ENCODE data around the gene CXXC5. TPM values are rescaled to one million over a fixed set of nuclear protein-coding genes. Genes with fewer than 3 reads are reported as not detected.
"Not testable (repeated sequence)": the region's sequence is repeated elsewhere in the genome, so short reads cannot be mapped to it uniquely, and the experiment has no call there.

Gene CXXC5
- total RNA-seq, 2 experiments from 2014 or later = 0.82 to 1.0 TPM

DNA sequence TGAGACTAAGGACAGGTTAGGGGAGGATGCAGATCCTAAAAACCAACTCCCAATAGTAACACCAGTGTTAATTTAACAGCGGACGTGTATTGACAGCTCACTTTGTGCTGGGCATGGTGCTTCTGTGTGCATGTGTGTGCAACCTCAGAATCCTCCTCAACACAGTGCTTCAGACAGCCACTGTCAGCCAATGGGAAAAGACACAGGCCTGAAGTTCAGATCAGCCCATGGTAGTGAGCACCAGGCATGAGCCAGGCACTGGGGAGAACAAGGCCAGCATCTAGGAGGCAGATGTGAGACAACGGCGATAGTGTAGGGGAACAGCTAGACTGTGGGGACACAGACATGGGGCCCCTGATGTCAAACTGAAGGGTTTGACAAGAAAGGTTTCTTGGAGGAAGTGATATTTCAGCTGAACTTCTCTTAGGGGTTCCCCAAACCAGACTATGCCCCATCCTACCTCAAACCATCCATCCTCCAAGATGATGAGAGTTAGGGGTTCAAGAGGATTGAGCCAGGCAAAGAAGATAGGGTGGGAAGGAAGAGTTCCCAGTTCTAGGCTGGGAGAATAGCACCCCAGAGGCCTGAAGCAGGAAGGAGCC is 75.9 kb downstream of the CXXC5 start:
- Mint-ChIP-seq H3K9me3 (peaks cover 3% of the 10 kb centered on the region), H3K36me3 (no peaks in the 10 kb centered on the region), H3K4me3 (no peak overlapping the region), H3K27me3 (no peaks in the 10 kb centered on the region), H3K4me1 (ENCODE audit: low read depth) (no peaks in the 10 kb centered on the region), H3K27ac (no peak overlapping the region)
- CTCF ChIA-PET = interaction anchor here (1.0 kb wide), 1 partner anchor 63 kb away, joined by 3 read pairs; no protein-coding TSS in a partner anchor
- POLR2A ChIA-PET = no interaction called here
- intact Hi-C loops (cut with micrococcal nuclease) = no loop called here
- DNase-seq = no peak

- Mint-ChIP-seq H3K27me3 (no peaks in the 10 kb centered on the region), H3K27ac (no peak overlapping the region), H3K36me3 (no peaks in the 10 kb centered on the region), H3K4me3 (no peak overlapping the region), H3K9me3 (no peaks in the 10 kb centered on the region), H3K4me1 (ENCODE audit: low read depth) (no peaks in the 10 kb centered on the region)
- no peak for DNase-seq
- intact Hi-C loops (cut with micrococcal nuclease) = no loop called here
- ChIA-PET CTCF (interaction anchor here (1.0 kb wide), 1 partner anchor 50 kb away, joined by 3 read pairs; no protein-coding TSS in a partner anchor), POLR2A (no interaction called here)
Observed at GRCh38 chr5:139725073-139725830, 77.1 kb downstream of the CXXC5 start.

DNA sequence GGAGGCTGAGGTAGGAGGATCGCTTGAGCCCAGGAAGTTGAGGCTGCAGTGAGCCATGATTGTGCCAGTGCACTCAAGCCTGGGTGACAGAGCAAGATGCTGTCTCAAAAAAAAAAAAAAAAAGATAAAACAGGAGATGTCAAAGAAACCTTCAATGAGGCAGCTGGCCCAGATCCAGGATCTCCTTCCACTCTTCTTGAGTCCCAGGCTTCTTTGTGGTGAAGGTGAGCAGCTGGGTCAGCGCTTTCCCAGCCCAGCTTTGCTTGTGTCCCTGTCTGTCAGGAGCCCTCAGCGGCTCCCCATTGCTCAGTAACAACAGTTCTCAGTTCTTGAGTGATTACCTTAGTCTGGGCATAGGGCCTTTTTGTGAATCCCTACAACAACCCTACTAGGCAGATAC is 78.1 kb downstream of the CXXC5 start:
- H3K36me3 Mint-ChIP-seq = no peaks in the 10 kb centered on the region
- H3K9me3 Mint-ChIP-seq = no peaks in the 10 kb centered on the region
- H3K4me3 Mint-ChIP-seq = no peak overlapping the region
- no peaks in the 10 kb centered on the region for H3K27me3 Mint-ChIP-seq
- no peak overlapping the region for H3K27ac Mint-ChIP-seq
- ChIA-PET POLR2A (no interaction called here), CTCF (interaction anchor here (1.0 kb wide), 1 partner anchor 49 kb away, joined by 3 read pairs; no protein-coding TSS in a partner anchor)
- intact Hi-C loops (cut with micrococcal nuclease) = no loop called here
- no peak for DNase-seq
- H3K4me1 Mint-ChIP-seq (ENCODE audit: low read depth) = no peaks in the 10 kb centered on the region

DNA sequence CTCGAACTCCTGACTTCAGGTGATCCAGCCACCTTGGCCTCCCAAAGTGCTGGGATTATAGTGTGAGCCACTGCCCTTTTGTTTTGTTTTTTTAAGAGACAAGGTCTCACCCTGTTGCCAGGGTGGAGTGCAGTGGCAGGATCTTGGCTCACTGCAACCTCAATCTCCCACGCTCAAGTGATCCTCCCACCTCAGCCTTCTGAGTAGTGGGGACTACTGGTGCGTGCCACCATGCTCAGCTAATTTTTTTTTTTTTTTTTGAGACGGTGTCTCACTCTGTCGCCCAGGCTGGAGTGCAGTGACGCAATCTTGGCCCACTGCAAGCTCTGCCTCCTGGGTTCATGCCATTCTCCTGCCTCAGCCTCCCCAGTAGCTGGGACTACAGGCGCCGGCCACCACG is 79.5 kb downstream of the CXXC5 start:
- H3K27me3 Mint-ChIP-seq; DNase-seq; H3K4me1 Mint-ChIP-seq (ENCODE audit: low read depth); CTCF ChIA-PET; intact Hi-C loops (cut with micrococcal nuclease); H3K4me3 Mint-ChIP-seq; H3K27ac Mint-ChIP-seq; H3K36me3 Mint-ChIP-seq; H3K9me3 Mint-ChIP-seq: not testable (repeated sequence)
- POLR2A ChIA-PET = interaction anchor here (0.6 kb wide), 1 partner anchor 65 kb away, joined by 3 read pairs; no protein-coding TSS in a partner anchor

- Mint-ChIP-seq H3K36me3 (no peaks in the 10 kb centered on the region), H3K4me3 (no peak overlapping the region), H3K27ac (no peak overlapping the region), H3K4me1 (ENCODE audit: low read depth) (no peaks in the 10 kb centered on the region), H3K9me3 (no peaks in the 10 kb centered on the region), H3K27me3 (no peaks in the 10 kb centered on the region)
- no peak for DNase-seq
- ChIA-PET CTCF (interaction anchor here (1.1 to 1.3 kb wide), 2 partner anchors 44 to 237 kb away, joined by 4 to 5 read pairs; no protein-coding TSS in a partner anchor), POLR2A (no interaction called here)
- intact Hi-C loops (cut with micrococcal nuclease) = no loop called here
Observed at GRCh38 chr5:139731281-139731680, 83.1 kb downstream of the CXXC5 start.

GRCh38 chr5:139732019-139732418 is 83.9 kb downstream of the CXXC5 start:
- no peak overlapping the region for H3K27ac Mint-ChIP-seq
- no peak overlapping the region for H3K4me3 Mint-ChIP-seq
- no peaks in the 10 kb centered on the region for H3K27me3 Mint-ChIP-seq
- CTCF ChIA-PET = interaction anchor here (1.1 to 1.3 kb wide), 2 partner anchors 43 to 237 kb away, joined by 4 to 5 read pairs; no protein-coding TSS in a partner anchor
- no peaks in the 10 kb centered on the region for H3K36me3 Mint-ChIP-seq
- H3K9me3 Mint-ChIP-seq = no peaks in the 10 kb centered on the region
- POLR2A ChIA-PET = no interaction called here
- intact Hi-C loops (cut with micrococcal nuclease) = no loop called here
- DNase-seq = no peak
- no peaks in the 10 kb centered on the region for H3K4me1 Mint-ChIP-seq (ENCODE audit: low read depth)

GRCh38 chr5:139733010-139733688 is 85.0 kb downstream of the CXXC5 start:
- Mint-ChIP-seq H3K27ac (no peak overlapping the region), H3K36me3 (no peaks in the 10 kb centered on the region), H3K27me3 (no peaks in the 10 kb centered on the region), H3K4me3 (no peak overlapping the region), H3K9me3 (no peaks in the 10 kb centered on the region), H3K4me1 (ENCODE audit: low read depth) (no peaks in the 10 kb centered on the region)
- CTCF ChIA-PET = no interaction called here
- no peak for DNase-seq
- POLR2A ChIA-PET = no interaction called here
- intact Hi-C loops (cut with micrococcal nuclease) = no loop called here

Other genes starting within 250 kb of the CXXC5 start
- gene SPATA24, start 244.3 kb upstream of the CXXC5 start, total RNA-seq = 1 to 10 TPM; 3.7 to 5.2 TPM
- gene DNAJC18, start 208.8 kb upstream of the CXXC5 start, total RNA-seq = 10 to 100 TPM; 54.1 to 56.0 TPM
- 1 to 10 TPM; 3.7 to 4.2 TPM for gene ECSCR, start 185.6 kb upstream of the CXXC5 start, total RNA-seq
- gene SMIM33, start 177.3 kb upstream of the CXXC5 start, total RNA-seq = 1 to 10 TPM; 1.5 TPM
- gene STING1, start 165.6 kb upstream of the CXXC5 start, total RNA-seq = 100 to 1,000 TPM; 339 to 344 TPM
- 100 to 1,000 TPM; 271 to 285 TPM for gene UBE2D2, start 87.0 kb upstream of the CXXC5 start, total RNA-seq
- not detected for gene PSD2, start 147.5 kb downstream of the CXXC5 start, total RNA-seq